ENCODE results near the gene TTC3. TPM values are rescaled to one million over a fixed set of nuclear protein-coding genes. Genes with fewer than 3 reads are reported as not detected.
A peak's percentile ranks its signal among the peaks of the same experiment; 100 is the strongest.

TTC3 gene
- polyA plus RNA-seq, 1 donor = 233 TPM

GRCh38 chr21:37146320-37147235, 73.5 kb downstream of the TTC3 start:
- DNase-seq = no peak

- no peak for DNase-seq
Measured at GRCh38 chr21:37149411-37149810, 76.4 kb downstream of the TTC3 start.

- DNase-seq = peak; percentile 43
Measured at GRCh38 chr21:37153196-37153934, 80.3 kb downstream of the TTC3 start.

- no peak for DNase-seq
Measured at GRCh38 chr21:37153935-37154350, 80.9 kb downstream of the TTC3 start.

GRCh38 chr21:37155186-37155585, 82.1 kb downstream of the TTC3 start:
- DNase-seq = no peak

- no peak for DNase-seq
Measured at GRCh38 chr21:37157938-37158337, 84.9 kb downstream of the TTC3 start.

- no peak for DNase-seq
Measured at GRCh38 chr21:37159053-37159776, 86.2 kb downstream of the TTC3 start.

GRCh38 chr21:37159949-37160348, 86.9 kb downstream of the TTC3 start:
- no peak for DNase-seq

- DNase-seq = no peak
Measured at GRCh38 chr21:37164742-37165141, 91.7 kb downstream of the TTC3 start.

- no peak for DNase-seq
Measured at GRCh38 chr21:37165586-37165985, 92.5 kb downstream of the TTC3 start.

GRCh38 chr21:37166733-37167132, 93.7 kb downstream of the TTC3 start:
- DNase-seq = no peak

- no peak for DNase-seq
Measured at GRCh38 chr21:37168666-37169065, 95.6 kb downstream of the TTC3 start.

- no peak for DNase-seq
Measured at GRCh38 chr21:37172646-37173045, 99.6 kb downstream of the TTC3 start.

- DNase-seq = peak; percentile 41
Measured at GRCh38 chr21:37176716-37177115, 103.7 kb downstream of the TTC3 start.

GRCh38 chr21:37181059-37181458, 108.0 kb downstream of the TTC3 start:
- no peak for DNase-seq

GRCh38 chr21:37182222-37182621, 109.2 kb downstream of the TTC3 start:
- no peak for DNase-seq

GRCh38 chr21:37183749-37184148, 110.7 kb downstream of the TTC3 start:
- DNase-seq = no peak

GRCh38 chr21:37184784-37185593, 111.9 kb downstream of the TTC3 start:
- no peak for DNase-seq

- no peak for DNase-seq
Measured at GRCh38 chr21:37186983-37187382, 113.9 kb downstream of the TTC3 start.

GRCh38 chr21:37188825-37189224, 115.8 kb downstream of the TTC3 start:
- no peak for DNase-seq

GRCh38 chr21:37192019-37192418, 119.0 kb downstream of the TTC3 start:
- DNase-seq = no peak

- no peak for DNase-seq
Measured at GRCh38 chr21:37193006-37193405, 120.0 kb downstream of the TTC3 start.

Measured in left kidney (tissue), 2 donors.